ENCODE data around the gene TIA1. TPM values are rescaled to one million over a fixed set of nuclear protein-coding genes. Genes with fewer than 3 reads are reported as not detected.
A peak's percentile ranks its signal among the peaks of the same experiment; 100 is the strongest.
"Not testable (repeated sequence)": the region's sequence is repeated elsewhere in the genome, so short reads cannot be mapped to it uniquely, and the experiment has no call there.

The TIA1 gene, protein sequence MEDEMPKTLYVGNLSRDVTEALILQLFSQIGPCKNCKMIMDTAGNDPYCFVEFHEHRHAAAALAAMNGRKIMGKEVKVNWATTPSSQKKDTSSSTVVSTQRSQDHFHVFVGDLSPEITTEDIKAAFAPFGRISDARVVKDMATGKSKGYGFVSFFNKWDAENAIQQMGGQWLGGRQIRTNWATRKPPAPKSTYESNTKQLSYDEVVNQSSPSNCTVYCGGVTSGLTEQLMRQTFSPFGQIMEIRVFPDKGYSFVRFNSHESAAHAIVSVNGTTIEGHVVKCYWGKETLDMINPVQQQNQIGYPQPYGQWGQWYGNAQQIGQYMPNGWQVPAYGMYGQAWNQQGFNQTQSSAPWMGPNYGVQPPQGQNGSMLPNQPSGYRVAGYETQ
- 99.4 TPM for polyA plus RNA-seq (2013, experiment 1 of 2; ENCODE audit: insufficient read length)
- polyA plus RNA-seq (2013, experiment 2 of 2; ENCODE audit: insufficient read length) = 94.6 TPM

DNA sequence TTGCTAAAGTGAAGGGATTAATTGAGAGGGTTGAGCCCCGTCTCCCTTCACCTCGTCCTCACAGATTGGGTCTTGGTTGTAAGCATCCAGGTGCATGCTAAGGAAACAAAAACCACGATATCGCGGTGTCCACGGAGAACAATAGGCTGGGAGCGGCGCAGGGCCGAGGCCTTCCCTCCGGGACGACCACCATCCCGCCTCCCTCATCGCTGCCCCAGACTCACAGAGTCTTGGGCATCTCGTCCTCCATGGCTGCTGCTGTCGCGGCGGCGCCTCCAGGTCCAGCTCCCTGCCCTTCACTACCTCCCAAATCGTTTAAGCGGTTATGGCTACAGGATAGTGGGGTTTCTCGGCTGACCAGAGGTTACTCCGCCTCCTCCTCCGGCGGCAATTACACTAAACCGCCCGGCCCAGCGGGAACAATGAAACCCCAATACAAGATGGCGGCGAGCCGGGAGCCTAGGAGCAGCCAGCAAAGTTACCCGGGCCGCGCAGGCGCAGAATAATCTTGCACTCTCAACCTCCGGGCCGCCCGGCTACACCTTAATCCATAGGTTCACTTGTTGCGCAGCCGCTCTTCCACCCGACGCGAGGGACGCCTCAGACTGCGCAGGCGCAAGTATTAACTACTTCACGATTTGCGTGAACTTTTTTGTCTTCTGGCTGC lies at the start of gene TIA1:
TIA1 (minus strand) TSS at position 448 of the 667 bp plus-strand sequence; CDS start at position 250, 198 bp downstream.
- DNase-seq = peak; percentile 98

DNA sequence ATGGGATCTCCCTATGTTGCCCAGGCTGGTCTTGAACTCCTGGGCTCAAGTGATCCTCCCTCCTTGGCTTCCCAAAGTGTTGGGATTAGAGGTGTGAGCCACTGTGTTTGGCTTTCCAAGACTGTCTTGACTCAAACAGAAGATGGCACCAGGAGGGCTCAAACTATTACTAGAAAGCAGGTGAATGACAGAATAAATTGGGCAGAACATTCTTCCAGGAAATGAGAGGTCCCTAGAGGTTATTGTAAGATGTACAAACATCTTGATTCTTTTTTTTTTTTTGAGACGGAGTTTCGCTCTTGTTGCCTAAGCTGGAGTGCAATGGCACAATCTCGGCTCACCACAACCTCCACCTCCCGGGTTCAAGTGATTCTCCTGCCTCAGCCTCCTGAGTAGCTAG lies 49.4 kb upstream of the TIA1 start:
- not testable (repeated sequence) for DNase-seq

DNA sequence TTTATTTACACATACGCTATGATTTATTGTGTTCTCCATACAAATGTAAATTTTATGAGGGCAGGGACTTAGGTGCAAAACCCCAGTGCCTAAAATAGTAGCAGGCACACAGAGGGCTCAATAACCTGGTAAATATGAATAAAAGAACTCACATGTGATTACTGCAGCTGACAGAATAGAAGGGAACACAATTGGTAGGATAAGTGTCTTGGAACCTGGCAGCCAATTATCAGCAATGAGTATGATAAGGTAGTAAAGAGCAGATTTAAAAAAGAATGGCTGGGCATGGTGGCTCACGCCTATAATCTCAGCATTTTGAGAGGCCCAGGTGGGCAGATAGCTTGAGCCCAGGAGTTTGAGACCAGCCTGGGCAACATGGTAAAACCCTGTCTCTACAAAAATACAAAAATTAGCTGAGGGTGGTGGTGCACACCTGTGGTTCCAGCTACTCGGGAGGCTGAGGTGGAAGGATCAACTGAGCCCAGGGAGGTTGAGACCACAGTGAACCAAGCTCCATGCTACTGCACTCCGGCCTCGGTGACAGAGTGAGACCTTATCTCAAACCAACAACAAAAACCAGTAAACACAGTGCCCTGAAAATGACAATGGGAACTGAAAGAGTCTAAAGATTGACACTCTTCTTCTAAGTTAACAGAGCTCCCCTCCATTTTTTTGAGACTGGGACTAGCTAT lies 35.2 kb upstream of the TIA1 start:
- DNase-seq = no peak

DNA sequence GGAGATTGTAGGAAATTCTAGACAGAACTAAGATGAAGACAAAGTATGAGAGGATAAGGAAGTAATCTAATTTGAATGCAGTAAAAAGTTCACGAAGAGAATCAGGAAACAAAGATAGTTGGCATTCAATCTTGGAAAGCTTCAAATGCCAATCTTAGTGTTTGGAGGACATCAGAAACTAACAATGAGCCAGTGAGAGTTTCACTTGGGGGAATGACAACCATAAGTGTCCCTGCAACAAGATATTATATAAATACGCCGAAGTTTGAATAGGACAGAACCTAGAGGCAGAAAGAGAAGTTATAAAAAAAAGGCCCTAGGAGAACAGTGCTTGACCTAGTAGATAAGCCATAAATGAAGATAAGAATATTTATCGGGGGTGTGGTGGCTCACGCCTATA lies 34.0 kb upstream of the TIA1 start:
- no peak for DNase-seq

DNA sequence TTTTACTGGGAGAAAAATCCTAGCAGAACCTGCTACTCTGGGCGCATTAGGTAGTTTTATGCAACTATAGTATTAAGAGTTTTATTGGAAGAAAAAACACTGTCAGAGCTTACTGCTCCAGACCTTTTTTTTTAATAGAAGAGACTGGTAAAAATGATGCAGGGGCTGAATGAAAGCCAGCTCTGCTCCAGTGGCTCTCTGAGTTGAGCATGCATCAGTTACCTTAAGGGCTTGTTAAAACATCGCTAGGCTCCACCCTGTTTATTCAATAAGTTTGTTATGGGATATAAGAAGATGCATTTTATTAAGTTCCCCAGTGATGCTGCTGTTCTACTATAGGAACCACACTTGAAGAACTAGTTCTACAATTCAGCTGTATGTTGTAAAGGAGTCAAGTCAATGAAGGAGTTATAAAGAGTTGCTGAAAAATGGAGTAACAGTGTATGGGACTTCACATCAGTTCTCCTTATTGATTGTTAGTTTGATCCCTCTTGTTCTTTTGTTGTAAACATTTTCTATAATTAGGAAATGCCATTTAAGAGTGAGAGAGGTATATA lies 31.9 kb upstream of the TIA1 start:
- DNase-seq = no peak

DNA sequence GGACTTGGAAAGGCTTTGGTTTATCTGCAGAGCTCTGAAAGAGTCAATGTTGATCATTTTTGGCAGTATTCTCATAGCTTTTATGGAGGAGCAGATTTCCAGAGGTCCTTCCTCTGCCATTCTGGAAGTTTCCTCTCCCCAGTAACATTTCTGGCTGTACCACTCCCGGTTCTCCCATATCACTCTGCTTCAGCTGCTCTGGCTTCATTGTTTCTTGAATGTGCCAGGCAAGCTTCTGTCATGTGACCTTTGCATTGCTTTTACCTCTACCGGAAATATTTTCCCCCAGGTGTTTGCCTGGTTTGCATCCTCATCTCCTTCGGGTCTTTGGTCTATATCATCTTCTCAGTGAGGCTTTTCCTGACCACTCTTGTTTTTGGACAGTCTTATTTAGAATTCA lies 21.9 kb upstream of the TIA1 start:
- DNase-seq = no peak

DNA sequence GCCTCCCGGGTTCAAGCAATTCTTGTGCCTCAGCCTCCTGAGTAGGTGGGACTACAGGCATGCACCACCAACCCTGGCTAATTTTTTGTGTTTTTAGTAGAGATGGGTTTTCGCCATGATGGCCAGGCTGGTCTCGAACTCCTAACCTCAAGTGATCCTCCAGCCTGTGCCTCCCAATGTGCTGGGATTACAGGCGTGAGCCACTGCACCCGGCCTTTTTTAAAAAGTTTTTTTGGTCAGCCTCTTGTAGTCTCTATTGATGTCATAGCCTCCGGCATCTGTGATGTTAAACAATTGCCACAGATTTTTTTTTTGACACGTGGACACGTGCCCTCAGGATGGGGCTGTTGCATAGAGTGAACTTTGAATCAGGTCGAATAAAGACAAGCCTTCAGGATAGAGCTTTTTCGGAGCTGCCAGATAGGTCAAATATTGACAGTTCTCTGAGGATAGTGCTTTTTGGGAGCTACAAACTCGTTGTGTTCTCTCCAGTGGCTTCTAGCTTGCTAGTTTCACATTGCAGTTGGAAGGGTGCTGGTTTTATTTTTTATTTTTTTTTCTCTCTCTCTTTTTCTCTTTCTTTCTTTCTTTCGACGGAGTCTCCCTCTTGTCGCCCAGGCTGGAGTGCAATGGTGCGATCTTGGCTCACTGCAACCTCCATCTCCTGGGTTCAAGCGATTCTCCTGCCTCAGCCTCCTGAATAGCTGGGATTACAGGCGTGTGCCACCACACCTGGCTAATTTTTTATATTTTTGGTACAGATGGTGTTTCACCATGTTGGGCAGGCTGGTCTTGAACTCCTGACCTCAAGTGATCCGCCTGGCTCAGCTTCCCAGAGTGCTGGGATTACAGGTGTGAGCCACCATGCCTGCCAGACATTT lies 21.2 kb upstream of the TIA1 start:
- DNase-seq = not testable (repeated sequence)

DNA sequence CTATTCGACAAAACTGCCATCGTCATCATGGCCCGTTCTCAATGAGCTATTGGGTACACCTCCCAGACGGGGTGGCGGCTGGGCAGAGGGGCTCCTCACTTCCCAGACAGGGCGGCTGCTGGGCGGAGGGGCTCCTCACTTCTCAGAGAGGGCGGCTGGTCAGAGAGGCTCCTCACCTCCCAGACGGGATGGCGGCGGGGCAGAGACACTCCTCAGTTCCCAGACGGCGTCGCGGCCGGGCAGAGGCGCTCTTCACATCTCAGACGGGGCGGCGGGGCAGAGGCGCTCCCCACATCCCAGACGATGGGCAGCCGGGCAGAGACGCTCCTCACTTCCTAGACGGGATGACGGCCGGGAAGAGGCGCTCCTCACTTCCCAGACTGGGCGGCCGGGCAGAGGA lies 18.5 kb upstream of the TIA1 start:
- not testable (repeated sequence) for DNase-seq

DNA sequence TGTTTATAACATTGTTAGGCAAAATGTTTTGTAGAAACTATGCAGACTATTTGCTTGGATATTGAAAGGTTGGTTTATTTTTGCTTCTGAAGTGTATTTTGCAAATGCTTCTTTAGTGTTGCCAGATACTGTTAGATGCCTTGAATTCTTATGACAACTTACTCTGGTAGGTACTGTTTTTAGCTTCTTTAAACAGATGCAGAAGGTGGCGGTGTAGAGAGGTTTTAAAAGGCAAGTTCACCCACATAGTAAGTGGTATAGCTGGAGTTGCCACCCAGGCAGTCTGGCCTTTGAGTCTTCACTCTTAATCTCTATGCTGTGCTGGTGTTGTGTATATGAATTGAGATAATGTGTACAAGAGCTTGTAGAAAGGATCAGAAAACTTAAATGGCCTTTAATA lies 13.1 kb upstream of the TIA1 start:
- DNase-seq = no peak

DNA sequence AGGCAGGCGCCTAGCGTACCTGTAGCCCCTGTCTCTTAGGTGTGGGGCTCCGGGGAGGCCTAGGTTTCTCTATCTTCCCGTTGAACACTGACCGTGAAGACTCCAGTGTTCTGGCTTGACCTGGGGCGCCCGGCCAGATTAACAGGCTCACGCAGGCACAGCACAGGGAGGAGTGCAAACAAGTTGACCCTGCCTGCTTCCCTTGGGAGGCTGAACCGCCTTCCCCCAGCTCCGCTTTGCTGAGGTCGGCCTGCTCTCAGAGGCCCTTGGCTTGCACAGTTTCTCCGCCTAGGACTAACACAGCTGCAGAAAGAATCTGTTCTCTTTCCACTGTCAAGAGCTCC lies 10.1 kb upstream of the TIA1 start:
- no peak for DNase-seq

DNA sequence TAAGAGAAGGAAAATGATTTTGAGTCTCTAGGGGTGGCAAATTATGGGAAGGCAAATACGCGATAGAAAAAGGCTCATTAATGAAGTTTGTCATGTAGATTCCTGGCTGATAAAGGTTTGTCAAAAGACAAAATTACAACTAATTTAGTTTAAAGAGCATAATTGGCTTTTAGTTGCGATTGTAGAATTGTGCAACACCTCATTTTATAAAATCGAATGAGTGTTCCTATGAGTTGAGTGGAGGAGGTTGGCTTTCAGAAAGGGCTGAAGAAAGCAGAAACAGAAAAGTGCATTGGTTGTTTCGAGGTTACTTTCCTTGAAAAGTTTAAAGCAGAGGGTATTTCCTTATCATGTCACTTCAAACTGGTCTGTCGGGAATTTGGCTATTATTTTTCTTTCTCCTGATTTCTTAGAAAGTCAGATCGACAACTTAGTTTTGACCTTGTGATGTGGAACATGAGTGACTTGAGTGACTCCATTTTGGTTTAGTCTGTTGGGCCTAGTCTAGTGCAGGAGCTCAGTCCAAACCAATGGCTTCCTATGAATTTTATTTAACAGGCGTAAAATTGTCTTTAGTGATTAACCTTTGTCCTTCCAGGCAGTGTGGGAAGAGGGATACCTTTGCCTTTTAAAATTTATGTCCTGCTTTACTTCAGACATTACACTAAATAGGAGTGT lies 7.3 kb upstream of the TIA1 start:
- DNase-seq = no peak

DNA sequence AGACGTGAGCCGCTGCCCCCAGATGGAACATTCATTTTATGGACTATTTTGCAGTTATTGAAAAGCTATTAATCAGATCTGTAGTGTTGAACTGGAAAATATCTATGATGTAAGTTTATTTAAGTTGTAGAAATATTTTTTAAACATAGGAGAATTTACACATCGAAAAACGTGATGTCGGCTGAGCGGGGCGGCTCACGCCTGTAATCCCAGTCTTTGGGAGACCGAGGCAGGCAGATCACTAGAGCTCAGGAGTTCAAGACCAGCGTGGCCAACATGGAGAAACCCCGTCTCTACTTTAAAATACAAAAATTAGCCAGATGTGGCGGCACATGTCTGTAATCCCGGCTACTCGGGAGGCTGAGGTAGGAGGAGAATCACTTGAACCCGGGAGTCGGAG lies 2.0 kb upstream of the TIA1 start:
- no peak for DNase-seq

DNA sequence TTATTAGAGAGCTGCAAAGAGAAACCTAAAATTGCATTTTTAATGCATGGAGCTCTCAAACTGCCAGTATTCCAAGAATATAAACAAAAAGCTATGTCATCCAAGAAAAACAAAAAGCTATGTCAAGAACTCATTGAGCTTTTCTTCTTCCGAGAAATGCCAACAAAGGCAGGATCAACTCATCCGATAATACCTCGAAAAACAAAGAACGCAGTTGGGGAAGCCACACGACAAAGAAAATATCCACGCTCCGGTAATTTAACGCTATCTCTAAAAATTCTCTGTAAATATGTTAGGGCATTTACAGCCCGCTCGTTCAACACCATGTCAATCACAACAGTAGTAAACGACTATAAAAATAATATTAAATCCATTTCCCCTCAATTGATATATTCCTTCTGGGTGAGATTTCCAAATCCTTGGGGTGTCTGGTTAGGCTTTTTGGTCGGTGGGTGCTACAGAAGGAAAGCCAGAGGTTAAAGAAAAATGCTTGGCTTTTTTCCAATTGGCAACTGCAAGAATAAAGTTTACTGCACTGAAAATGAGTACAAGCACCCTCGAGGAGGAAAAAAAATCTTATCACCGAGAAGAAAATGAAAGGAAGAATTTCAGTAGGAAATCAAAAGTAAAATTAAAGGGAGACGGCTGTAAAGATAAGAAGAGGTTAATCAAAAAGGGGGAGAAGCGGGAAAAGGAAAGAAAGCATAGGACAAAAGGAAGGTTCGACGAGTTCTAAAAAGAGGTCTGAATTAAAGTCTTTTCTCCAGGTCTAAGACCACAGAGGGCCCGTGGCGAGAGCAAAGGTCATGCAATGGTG lies 856 bp downstream of the TIA1 start:
- peak; percentile 33 for DNase-seq

DNA sequence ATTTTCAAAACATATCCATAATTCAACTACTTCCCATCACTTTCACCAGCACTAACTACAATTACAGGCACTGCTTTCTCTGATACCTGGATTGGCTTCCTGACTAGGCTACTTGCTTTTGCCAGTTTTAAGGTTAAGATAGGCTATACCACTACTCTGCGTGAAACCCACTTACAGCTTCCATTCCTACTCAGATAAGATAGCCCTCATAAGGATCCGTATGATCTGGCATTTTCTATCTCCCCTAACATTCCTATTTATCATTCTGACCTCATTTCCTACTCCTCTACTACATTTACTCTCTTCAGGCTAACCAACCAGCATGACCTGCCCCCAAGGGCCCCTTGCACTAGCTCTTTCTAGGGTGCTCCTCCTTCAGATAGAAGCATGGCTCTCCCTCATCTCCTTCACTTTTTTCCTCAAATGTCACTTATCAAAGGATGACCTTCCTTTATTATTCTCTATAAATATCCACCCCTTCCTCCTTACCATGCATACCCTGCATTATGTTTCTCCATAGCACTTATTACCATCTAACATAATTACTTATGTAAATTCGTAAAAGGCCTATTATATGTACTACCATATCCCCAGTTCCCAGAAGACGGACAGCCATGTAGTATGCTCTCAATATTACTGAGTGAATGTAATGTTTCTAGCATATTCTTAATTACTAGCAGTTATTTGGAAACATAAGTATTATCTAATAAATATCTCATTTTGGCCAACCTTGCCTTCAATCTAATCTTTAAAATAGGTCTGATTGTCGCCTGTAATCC lies 4.4 kb downstream of the TIA1 start:
- no peak for DNase-seq

DNA sequence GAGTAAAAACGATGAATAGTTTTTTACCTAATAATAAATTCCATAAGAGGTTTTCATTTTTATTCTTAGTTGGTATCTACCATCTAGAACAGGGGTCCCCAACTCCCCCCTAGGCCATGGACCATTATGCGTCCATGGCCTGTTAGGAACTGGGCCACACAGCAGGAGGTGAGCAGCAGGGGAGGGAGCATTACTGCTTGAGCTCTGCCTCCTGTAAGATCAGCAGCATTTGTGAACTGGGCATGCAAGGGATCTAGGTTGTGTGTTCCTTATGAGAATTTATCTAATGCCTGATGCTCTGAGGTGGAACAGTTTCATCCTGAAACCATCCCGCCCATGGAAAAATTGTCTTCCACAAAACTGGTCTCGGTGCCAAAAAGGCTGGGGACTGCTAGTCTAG lies 5.9 kb downstream of the TIA1 start:
- DNase-seq = no peak

DNA sequence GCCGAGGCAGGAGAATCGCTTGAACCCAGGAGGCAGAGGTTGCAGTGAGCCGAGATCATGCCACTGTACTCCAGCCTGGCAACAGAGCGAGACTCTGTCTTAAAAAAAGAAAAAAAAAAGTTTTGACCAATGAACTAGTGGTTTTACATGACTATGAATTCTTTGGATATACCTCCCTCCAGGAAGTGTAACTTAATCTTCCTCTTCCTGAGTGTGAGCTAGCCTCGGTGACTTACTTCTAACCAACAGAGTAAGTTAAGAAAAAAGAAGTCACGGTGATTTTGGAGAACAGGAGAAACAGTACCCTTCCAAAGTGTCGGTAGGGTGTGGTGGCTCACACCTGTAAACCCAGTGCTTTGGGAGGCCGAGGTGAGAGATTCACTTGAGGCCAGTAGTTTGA lies 7.1 kb downstream of the TIA1 start:
- no peak for DNase-seq

DNA sequence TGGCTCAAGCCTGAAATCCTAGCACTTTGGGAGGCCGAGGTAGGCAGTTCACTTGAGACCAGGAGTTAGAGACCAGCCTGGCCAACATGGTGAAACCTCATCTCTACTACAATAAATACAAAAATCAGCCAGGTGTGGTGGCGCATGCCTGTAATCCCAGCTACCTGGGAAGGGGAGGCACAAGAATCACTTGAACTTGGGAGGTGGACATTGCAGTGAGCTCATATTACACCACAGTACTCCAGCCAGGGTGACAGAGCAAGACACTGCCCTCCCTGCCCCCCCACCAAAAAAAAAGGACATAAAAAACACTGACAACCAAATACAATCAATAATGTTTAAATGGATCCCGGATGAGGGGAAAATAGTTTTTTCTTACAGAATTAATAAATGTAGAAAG lies 7.8 kb downstream of the TIA1 start:
- no peak for DNase-seq

DNA sequence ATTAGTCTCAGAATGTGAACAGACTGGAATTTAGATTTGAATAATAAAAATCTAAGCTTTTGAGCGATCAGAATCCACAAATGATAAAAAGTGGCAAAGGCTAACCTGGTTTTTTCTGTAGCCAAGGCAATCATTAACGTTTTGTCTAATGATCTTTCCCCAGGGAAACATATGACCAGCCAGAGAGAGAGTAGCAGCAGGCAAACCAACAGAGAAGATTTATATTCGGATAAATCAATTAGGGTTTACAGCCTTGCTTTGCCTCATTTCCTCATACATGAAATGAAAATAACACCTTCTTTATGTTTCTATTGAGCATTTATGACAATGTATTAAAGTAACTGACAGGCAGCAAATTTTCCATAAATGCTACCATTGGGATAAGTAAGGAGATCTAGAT lies 14.5 kb downstream of the TIA1 start:
- DNase-seq = no peak

DNA sequence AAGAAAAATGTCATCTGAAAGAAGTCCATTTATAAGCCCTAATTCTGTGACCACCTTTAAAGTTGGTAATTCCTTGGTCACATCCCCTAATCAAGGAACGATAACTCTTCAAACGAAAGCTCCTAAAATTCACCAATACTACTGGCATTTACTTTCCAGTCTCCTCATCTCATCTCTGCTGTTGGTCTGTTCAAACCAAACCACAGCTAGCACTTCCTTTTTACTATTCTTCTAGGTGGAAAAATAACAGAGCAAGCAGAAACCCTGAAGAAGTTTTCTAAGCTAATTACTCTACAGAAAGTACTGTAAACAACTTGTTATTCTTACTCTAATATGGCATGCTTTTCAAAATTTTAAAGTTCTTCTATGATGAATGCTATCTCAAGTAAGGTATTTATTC lies 21.6 kb downstream of the TIA1 start:
- no peak for DNase-seq

DNA sequence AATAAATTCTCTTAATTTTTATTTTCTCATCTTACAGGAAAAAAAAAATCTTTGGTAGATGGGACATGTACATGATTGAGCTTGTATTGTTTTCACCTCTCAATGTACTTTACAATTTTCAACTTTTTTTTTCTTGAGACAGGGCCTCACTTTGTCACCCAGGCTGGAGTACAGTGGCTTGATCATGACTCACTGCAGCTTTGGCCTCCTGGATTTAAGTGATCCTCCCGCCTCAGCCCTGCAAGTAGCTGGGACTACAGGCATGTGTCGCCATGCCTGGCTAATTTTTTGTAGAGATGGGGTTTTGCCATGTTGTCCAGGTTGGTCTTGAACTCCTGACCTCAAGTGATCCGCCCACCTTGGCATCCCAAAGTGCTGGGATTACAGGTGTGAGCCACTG lies 25.1 kb downstream of the TIA1 start:
- DNase-seq = not testable (repeated sequence)

Data from fibroblast of skin of abdomen (primary cell).